WTC11 (cell line): ENCODE data around the gene MON2. TPM values are rescaled to one million over a fixed set of nuclear protein-coding genes. Genes with fewer than 3 reads are reported as not detected.
A peak's percentile ranks its signal among the peaks of the same experiment; 100 is the strongest.

Source experiments
- AR ChIP-seq: fragments of 250-450 bp; sonication (Bioruptor Pico); IDR thresholded peaks from 2 replicates; pipeline ENCODE4 v1.9.0; 2021; ENCODE audit warnings: mild to moderate bottlenecking
- CREB1 ChIP-seq: sonication (generic); formaldehyde crosslinking; IDR thresholded peaks from 2 replicates; pipeline ENCODE4 v1.8.0; 2023; ENCODE audit warnings: mild to moderate bottlenecking, missing genetic modification reagents
- CTCF ChIP-seq: fragments of 200-600 bp; IDR thresholded peaks from 2 replicates; pipeline ENCODE4 v1.8.0; 2022; ENCODE audit warnings: antibody characterized with exemption
- E2F5 ChIP-seq: sonication (generic); formaldehyde crosslinking; IDR thresholded peaks from 2 replicates; pipeline ENCODE4 v1.8.1; 2022; ENCODE audit warnings: mild to moderate bottlenecking, moderate library complexity, missing genetic modification reagents
- EMX1 ChIP-seq: fragments of 250-450 bp; sonication (Bioruptor Pico); IDR thresholded peaks from 2 replicates; pipeline ENCODE4 v1.8.0; 2021; ENCODE audit warnings: mild to moderate bottlenecking
- ESRRA ChIP-seq: sonication (generic); formaldehyde crosslinking; IDR thresholded peaks from 2 replicates; pipeline ENCODE4 v1.8.1; 2022; ENCODE audit warnings: mild to moderate bottlenecking, missing genetic modification reagents, borderline replicate concordance
- ETV6 ChIP-seq: sonication (generic); formaldehyde crosslinking; IDR thresholded peaks from 2 replicates; pipeline ENCODE4 v1.8.1; 2022; ENCODE audit warnings: mild to moderate bottlenecking, missing genetic modification reagents
- FOXP1 ChIP-seq: sonication (generic); formaldehyde crosslinking; IDR thresholded peaks from 2 replicates; pipeline ENCODE4 v1.8.0; 2022; ENCODE audit warnings: missing genetic modification reagents, mild to moderate bottlenecking, moderate library complexity, borderline replicate concordance
- HMGXB4 ChIP-seq: sonication (generic); formaldehyde crosslinking; IDR thresholded peaks from 2 replicates; pipeline ENCODE4 v1.8.1; 2023; ENCODE audit warnings: mild to moderate bottlenecking, moderate library complexity, missing genetic modification reagents
- JAZF1 ChIP-seq: fragments of 250-450 bp; sonication (Bioruptor Pico); IDR thresholded peaks from 2 replicates; pipeline ENCODE4 v1.9.0; 2021; ENCODE audit warnings: moderate library complexity, mild to moderate bottlenecking, inconsistent platforms
- JUN ChIP-seq: sonication (generic); formaldehyde crosslinking; IDR thresholded peaks from 2 replicates; pipeline ENCODE4 v1.8.0; 2023; ENCODE audit warnings: mild to moderate bottlenecking, missing genetic modification reagents
- KAT7 ChIP-seq: sonication (generic); formaldehyde crosslinking; IDR thresholded peaks from 2 replicates; pipeline ENCODE4 v1.8.1; 2023; ENCODE audit warnings: missing genetic modification reagents, mild to moderate bottlenecking, borderline replicate concordance
- MXD4 ChIP-seq: fragments of 250-450 bp; sonication (Bioruptor Pico); IDR thresholded peaks from 2 replicates; pipeline ENCODE4 v1.8.0; 2021; ENCODE audit warnings: mild to moderate bottlenecking, moderate library complexity, borderline replicate concordance
- MYBL2 ChIP-seq: sonication (generic); formaldehyde crosslinking; IDR thresholded peaks from 2 replicates; pipeline ENCODE4 v1.8.1; 2023; ENCODE audit warnings: mild to moderate bottlenecking, moderate library complexity, missing genetic modification reagents
- OVOL2 ChIP-seq: fragments of 250-450 bp; sonication (Bioruptor Pico); IDR thresholded peaks from 2 replicates; pipeline ENCODE4 v1.9.0; 2021; ENCODE audit warnings: mild to moderate bottlenecking, borderline replicate concordance
- TEAD1 ChIP-seq: sonication (generic); formaldehyde crosslinking; IDR thresholded peaks from 2 replicates; pipeline ENCODE4 v1.8.0; 2022; ENCODE audit warnings: mild to moderate bottlenecking, missing genetic modification reagents
- TEAD4 ChIP-seq: sonication (generic); formaldehyde crosslinking; IDR thresholded peaks from 2 replicates; pipeline ENCODE4 v1.8.0; 2022; ENCODE audit warnings: mild to moderate bottlenecking, missing genetic modification reagents
- TP53 ChIP-seq: sonication (generic); formaldehyde crosslinking; IDR thresholded peaks from 2 replicates; pipeline ENCODE4 v1.8.1; 2023; ENCODE audit warnings: mild to moderate bottlenecking, missing genetic modification reagents
- ZBTB21 ChIP-seq: sonication (generic); formaldehyde crosslinking; IDR thresholded peaks from 2 replicates; pipeline ENCODE4 v1.8.1; 2023; ENCODE audit warnings: mild to moderate bottlenecking, missing genetic modification reagents, borderline replicate concordance
- ZNF138 ChIP-seq: sonication (generic); formaldehyde crosslinking; conservative IDR thresholded peaks from 2 replicates; pipeline ENCODE4 v1.8.1; 2022; ENCODE audit warnings: mild to moderate bottlenecking, moderate library complexity, missing genetic modification reagents
- ZNF232 ChIP-seq: sonication (generic); formaldehyde crosslinking; IDR thresholded peaks from 2 replicates; pipeline ENCODE4 v1.8.0; 2022; ENCODE audit warnings: mild to moderate bottlenecking, missing genetic modification reagents
- ZNF396 ChIP-seq: fragments of 250-450 bp; sonication (Bioruptor Pico); IDR thresholded peaks from 2 replicates; pipeline ENCODE4 v1.8.0; 2021; ENCODE audit warnings: mild to moderate bottlenecking, moderate library complexity, borderline replicate concordance
- ZNF532 ChIP-seq: fragments of 250-450 bp; sonication (Bioruptor Pico); IDR thresholded peaks from 2 replicates; pipeline ENCODE4 v1.9.0; 2021; ENCODE audit warnings: mild to moderate bottlenecking, borderline replicate concordance
- total RNA-seq: library from RNA; stranded (reverse); gene quantifications from 3 replicates; pipeline ENCODE4 v1.2.3, GENCODE V29; 2021

The MON2 gene
- total RNA-seq, 1 experiment from 2014 or later, result 25.8 TPM

GRCh38 chr12:62602255-62603060 is 135.8 kb downstream of the MON2 start (continued):
- TF ChIP-seq MXD4 (CRISPR knock-in tag), result no peak
- no peak for TF ChIP-seq ZNF532
- TF ChIP-seq JAZF1 (CRISPR knock-in tag), result no peak
- 0 out of 2 replicates have a peak, but pooled peaks have one; percentile 57 for TF ChIP-seq MYBL2
- peak; percentile 81 for TF ChIP-seq TEAD4 (CRISPR knock-in tag)
- TF ChIP-seq FOXP1 (CRISPR knock-in tag), result peak; percentile 77
- TF ChIP-seq CTCF, result no peak
- TF ChIP-seq ZNF396 (CRISPR knock-in tag), result no peak; the same call in 1 of the 2 replicates
- peak; percentile 24; the same call in 1 of the 2 replicates for TF ChIP-seq E2F5 (CRISPR knock-in tag)
- TF ChIP-seq HMGXB4, result no peak; the same call in 1 of the 2 replicates
- TF ChIP-seq KAT7 (CRISPR knock-in tag), result peak; percentile 61; the same call in 1 of the 2 replicates
- 0 out of 2 replicates have a peak, but pooled peaks have one; percentile 72 for TF ChIP-seq EMX1 (CRISPR knock-in tag)
- TF ChIP-seq CREB1 (CRISPR knock-in tag), result peak; percentile 60
- TF ChIP-seq ETV6 (CRISPR knock-in tag), result no peak
- TF ChIP-seq TEAD1 (CRISPR knock-in tag), result peak; percentile 70; the same call in 1 of the 2 replicates
- TF ChIP-seq ZNF232, result peak; percentile 95
- TF ChIP-seq ESRRA (CRISPR knock-in tag), result peak; percentile 50
- TF ChIP-seq OVOL2, result peak; percentile 46; the same call in 1 of the 2 replicates
- peak; percentile 33; the same call in 1 of the 2 replicates for TF ChIP-seq AR (CRISPR knock-in tag)
- TF ChIP-seq ZBTB21, result peak; percentile 86
- TF ChIP-seq TP53 (CRISPR knock-in tag), result peak; percentile 40; the same call in 1 of the 2 replicates
- TF ChIP-seq ZNF138, result peak; percentile 61; the same call in 1 of the 2 replicates
- no peak for TF ChIP-seq JUN (CRISPR knock-in tag)
